ENCODE results near the gene ACSL3.

ACSL3 gene

GRCh38 chr2:222927600-222927999 is 66.8 kb downstream of the ACSL3 start:
- no peak overlapping the region for H3K4me3 ChIP-seq (ENCODE audit: low read length)
- WGBS (ENCODE audit: insufficient coverage, insufficient read length): no CpG with 5 or more reads among the region's 5 CpGs
- H3K27me3 ChIP-seq (ENCODE audit: control insufficient read depth, insufficient read depth, low read length): no peaks in the 10 kb centered on the region
- H3K4me1 ChIP-seq (ENCODE audit: control insufficient read depth, insufficient read depth, low read length): no peaks in the 10 kb centered on the region
- no peaks in the 10 kb centered on the region for H3K9me3 ChIP-seq (ENCODE audit: control insufficient read depth, insufficient read depth, low read length)
- peaks cover 7% of the 10 kb centered on the region; the same call in 1 of the 2 replicates for H3K36me3 ChIP-seq (ENCODE audit: control insufficient read depth, insufficient read depth, low read length)
- no peak for DNase-seq (ENCODE audit: low read depth, low spot score)
- no peak overlapping the region for H3K27ac ChIP-seq (ENCODE audit: low read length)

- H3K4me3 ChIP-seq (ENCODE audit: low read length): no peak overlapping the region
- H3K9me3 ChIP-seq (ENCODE audit: control insufficient read depth, insufficient read depth, low read length): no peaks in the 10 kb centered on the region
- no peaks in the 10 kb centered on the region for H3K4me1 ChIP-seq (ENCODE audit: control insufficient read depth, insufficient read depth, low read length)
- no peak overlapping the region for H3K27ac ChIP-seq (ENCODE audit: low read length)
- no peaks in the 10 kb centered on the region for H3K27me3 ChIP-seq (ENCODE audit: control insufficient read depth, insufficient read depth, low read length)
- H3K36me3 ChIP-seq (ENCODE audit: control insufficient read depth, insufficient read depth, low read length): peaks cover 9% of the 10 kb centered on the region; the same call in 1 of the 2 replicates
- no peak for DNase-seq (ENCODE audit: low read depth, low spot score)
- WGBS (ENCODE audit: insufficient coverage, insufficient read length): no CpG with 5 or more reads among the region's 6 CpGs
Measured at GRCh38 chr2:222928335-222928734, 67.5 kb downstream of the ACSL3 start.

- no peak overlapping the region for H3K4me3 ChIP-seq (ENCODE audit: low read length)
- H3K9me3 ChIP-seq (ENCODE audit: control insufficient read depth, insufficient read depth, low read length): no peaks in the 10 kb centered on the region
- H3K27ac ChIP-seq (ENCODE audit: low read length): no peak overlapping the region
- no peak for DNase-seq (ENCODE audit: low read depth, low spot score)
- no peaks in the 10 kb centered on the region for H3K27me3 ChIP-seq (ENCODE audit: control insufficient read depth, insufficient read depth, low read length)
- H3K4me1 ChIP-seq (ENCODE audit: control insufficient read depth, insufficient read depth, low read length): no peaks in the 10 kb centered on the region
- H3K36me3 ChIP-seq (ENCODE audit: control insufficient read depth, insufficient read depth, low read length): peaks cover 11% of the 10 kb centered on the region; the same call in 1 of the 2 replicates
- WGBS (ENCODE audit: insufficient coverage, insufficient read length): no CpG with 5 or more reads among the region's 2 CpGs
Measured at GRCh38 chr2:222930862-222931261, 70.0 kb downstream of the ACSL3 start.

- H3K4me3 ChIP-seq (ENCODE audit: low read length): no peak overlapping the region
- no peaks in the 10 kb centered on the region for H3K27me3 ChIP-seq (ENCODE audit: control insufficient read depth, insufficient read depth, low read length)
- no peak for DNase-seq (ENCODE audit: low read depth, low spot score)
- peaks cover 11% of the 10 kb centered on the region; the same call in 1 of the 2 replicates for H3K36me3 ChIP-seq (ENCODE audit: control insufficient read depth, insufficient read depth, low read length)
- no peaks in the 10 kb centered on the region for H3K4me1 ChIP-seq (ENCODE audit: control insufficient read depth, insufficient read depth, low read length)
- no CpG with 5 or more reads among the region's 4 CpGs for WGBS (ENCODE audit: insufficient coverage, insufficient read length)
- H3K27ac ChIP-seq (ENCODE audit: low read length): no peak overlapping the region
- no peaks in the 10 kb centered on the region for H3K9me3 ChIP-seq (ENCODE audit: control insufficient read depth, insufficient read depth, low read length)
Measured at GRCh38 chr2:222931659-222932058, 70.8 kb downstream of the ACSL3 start.

GRCh38 chr2:222933458-222933857 is 72.6 kb downstream of the ACSL3 start:
- Histone ChIP-seq H3K9me3 (ENCODE audit: control insufficient read depth, insufficient read depth, low read length) (no peaks in the 10 kb centered on the region), H3K4me1 (ENCODE audit: control insufficient read depth, insufficient read depth, low read length) (no peaks in the 10 kb centered on the region), H3K27me3 (ENCODE audit: control insufficient read depth, insufficient read depth, low read length) (no peaks in the 10 kb centered on the region), H3K4me3 (ENCODE audit: low read length) (no peak overlapping the region), H3K36me3 (ENCODE audit: control insufficient read depth, insufficient read depth, low read length) (peaks cover 11% of the 10 kb centered on the region; the same call in 1 of the 2 replicates), H3K27ac (ENCODE audit: low read length) (no peak overlapping the region)
- no CpG with 5 or more reads among the region's 3 CpGs for WGBS (ENCODE audit: insufficient coverage, insufficient read length)
- DNase-seq (ENCODE audit: low read depth, low spot score): no peak

- peaks cover 11% of the 10 kb centered on the region; the same call in 1 of the 2 replicates for H3K36me3 ChIP-seq (ENCODE audit: control insufficient read depth, insufficient read depth, low read length)
- 100% methylated on average over 1 of the region's 4 CpGs for WGBS (ENCODE audit: insufficient coverage, insufficient read length)
- H3K27ac ChIP-seq (ENCODE audit: low read length): no peak overlapping the region
- H3K27me3 ChIP-seq (ENCODE audit: control insufficient read depth, insufficient read depth, low read length): no peaks in the 10 kb centered on the region
- no peaks in the 10 kb centered on the region for H3K4me1 ChIP-seq (ENCODE audit: control insufficient read depth, insufficient read depth, low read length)
- no peaks in the 10 kb centered on the region for H3K9me3 ChIP-seq (ENCODE audit: control insufficient read depth, insufficient read depth, low read length)
- no peak for DNase-seq (ENCODE audit: low read depth, low spot score)
- H3K4me3 ChIP-seq (ENCODE audit: low read length): no peak overlapping the region
Measured at GRCh38 chr2:222935688-222936298, 75.0 kb downstream of the ACSL3 start.

GRCh38 chr2:222936705-222937104 is 75.9 kb downstream of the ACSL3 start:
- Histone ChIP-seq H3K4me3 (ENCODE audit: low read length) (no peak overlapping the region), H3K27me3 (ENCODE audit: control insufficient read depth, insufficient read depth, low read length) (no peaks in the 10 kb centered on the region), H3K4me1 (ENCODE audit: control insufficient read depth, insufficient read depth, low read length) (no peaks in the 10 kb centered on the region), H3K27ac (ENCODE audit: low read length) (no peak overlapping the region), H3K36me3 (ENCODE audit: control insufficient read depth, insufficient read depth, low read length) (peaks cover 6% of the 10 kb centered on the region; the same call in 1 of the 2 replicates), H3K9me3 (ENCODE audit: control insufficient read depth, insufficient read depth, low read length) (no peaks in the 10 kb centered on the region)
- DNase-seq (ENCODE audit: low read depth, low spot score): no peak
- no CpG with 5 or more reads among the region's 7 CpGs for WGBS (ENCODE audit: insufficient coverage, insufficient read length)

GRCh38 chr2:222938327-222938726 is 77.5 kb downstream of the ACSL3 start:
- WGBS (ENCODE audit: insufficient coverage, insufficient read length): no CpG with 5 or more reads among the region's 2 CpGs
- no peak overlapping the region for H3K27ac ChIP-seq (ENCODE audit: low read length)
- peaks cover 2% of the 10 kb centered on the region; the same call in 1 of the 2 replicates for H3K36me3 ChIP-seq (ENCODE audit: control insufficient read depth, insufficient read depth, low read length)
- no peak overlapping the region for H3K4me3 ChIP-seq (ENCODE audit: low read length)
- no peaks in the 10 kb centered on the region for H3K9me3 ChIP-seq (ENCODE audit: control insufficient read depth, insufficient read depth, low read length)
- no peaks in the 10 kb centered on the region for H3K4me1 ChIP-seq (ENCODE audit: control insufficient read depth, insufficient read depth, low read length)
- H3K27me3 ChIP-seq (ENCODE audit: control insufficient read depth, insufficient read depth, low read length): no peaks in the 10 kb centered on the region
- DNase-seq (ENCODE audit: low read depth, low spot score): no peak

- no peaks in the 10 kb centered on the region for H3K9me3 ChIP-seq (ENCODE audit: control insufficient read depth, insufficient read depth, low read length)
- no peak overlapping the region for H3K4me3 ChIP-seq (ENCODE audit: low read length)
- DNase-seq (ENCODE audit: low read depth, low spot score): peak; percentile 89
- no peaks in the 10 kb centered on the region for H3K4me1 ChIP-seq (ENCODE audit: control insufficient read depth, insufficient read depth, low read length)
- H3K27ac ChIP-seq (ENCODE audit: low read length): no peak overlapping the region
- no peaks in the 10 kb centered on the region for H3K27me3 ChIP-seq (ENCODE audit: control insufficient read depth, insufficient read depth, low read length)
- WGBS (ENCODE audit: insufficient coverage, insufficient read length): no CpG with 5 or more reads among the region's 6 CpGs
- H3K36me3 ChIP-seq (ENCODE audit: control insufficient read depth, insufficient read depth, low read length): no peaks in the 10 kb centered on the region; the same call in 1 of the 2 replicates
Measured at GRCh38 chr2:222939208-222939856, 78.5 kb downstream of the ACSL3 start.

GRCh38 chr2:222939979-222940378 is 79.1 kb downstream of the ACSL3 start:
- Histone ChIP-seq H3K9me3 (ENCODE audit: control insufficient read depth, insufficient read depth, low read length) (no peaks in the 10 kb centered on the region), H3K4me1 (ENCODE audit: control insufficient read depth, insufficient read depth, low read length) (no peaks in the 10 kb centered on the region), H3K4me3 (ENCODE audit: low read length) (no peak overlapping the region), H3K27ac (ENCODE audit: low read length) (no peak overlapping the region), H3K27me3 (ENCODE audit: control insufficient read depth, insufficient read depth, low read length) (no peaks in the 10 kb centered on the region), H3K36me3 (ENCODE audit: control insufficient read depth, insufficient read depth, low read length) (no peaks in the 10 kb centered on the region; the same call in 1 of the 2 replicates)
- no CpG with 5 or more reads among the region's 2 CpGs for WGBS (ENCODE audit: insufficient coverage, insufficient read length)
- no peak for DNase-seq (ENCODE audit: low read depth, low spot score)
